CD4-positive, alpha-beta T cell treated with Interleukin-15 for 4 hours (primary cell): ENCODE results near the gene EXO5.
"Not testable (repeated sequence)": the region's sequence is repeated elsewhere in the genome, so short reads cannot be mapped to it uniquely, and the experiment has no call there.

Experiments used
- DNase-seq: peaks from one replicate; pipeline ENCODE4 v3.0.0-alpha.2; 2020; ENCODE audit warnings: low spot score

The EXO5 gene

GRCh38 chr1:40553017-40553416 is 44.5 kb downstream of the EXO5 start:
- no peak for DNase-seq

GRCh38 chr1:40554807-40555206 is 46.2 kb downstream of the EXO5 start:
- DNase-seq = not testable (repeated sequence)

- no peak for DNase-seq
These were observed 47.6 kb downstream of the EXO5 start for GRCh38 chr1:40556121-40556520.

GRCh38 chr1:40558241-40558640 is 49.7 kb downstream of the EXO5 start:
- DNase-seq = not testable (repeated sequence)

DNA sequence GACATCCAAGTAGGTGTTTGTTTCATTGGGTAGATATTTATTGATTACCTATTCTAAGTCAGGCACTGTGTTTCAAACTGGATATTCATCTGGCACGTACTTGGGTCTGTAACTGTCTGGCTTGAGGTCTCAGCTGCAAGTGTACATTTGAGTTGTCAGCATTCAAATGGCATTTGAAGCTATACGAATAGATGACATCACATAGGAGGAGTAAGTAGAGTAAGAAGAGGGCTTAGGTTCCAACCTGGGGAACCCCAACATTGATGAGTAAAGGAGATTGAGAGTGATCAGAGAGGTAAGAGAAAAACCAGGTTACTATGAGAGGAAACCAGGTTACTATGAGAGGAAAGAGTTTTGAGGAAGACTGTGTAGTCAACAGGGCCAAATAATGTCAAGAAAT is 53.6 kb downstream of the EXO5 start:
- DNase-seq = no peak

GRCh38 chr1:40563266-40563665 is 54.7 kb downstream of the EXO5 start:
- DNase-seq = no peak

- DNase-seq = no peak
These were observed 55.9 kb downstream of the EXO5 start for GRCh38 chr1:40564506-40564905.

GRCh38 chr1:40564913-40565312 is 56.3 kb downstream of the EXO5 start:
- no peak for DNase-seq
